ENCODE results near the gene WBP1L.

- no peak for TF ChIP-seq POLR2A (IDR thresholded peaks at IDR 0.05; ENCODE audit: low read depth, low read length)
- no peak for TF ChIP-seq TAF1 (IDR thresholded peaks at IDR 0.05; ENCODE audit: borderline replicate concordance, low read depth, low read length)
- no peak for TF ChIP-seq POLR2AphosphoS5 (IDR thresholded peaks at IDR 0.05; ENCODE audit: low read depth, low read length)
Measured at GRCh38 chr10:102800611-102801335, 57.0 kb downstream of the WBP1L start.

All from GM12892 (cell line).